NT2/D1 (cell line): ENCODE measurements around the gene ZZZ3.
"Not testable (repeated sequence)": the region's sequence is repeated elsewhere in the genome, so short reads cannot be mapped to it uniquely, and the experiment has no call there.

ENCODE experiments used
- DNase-seq: peaks from one replicate; pipeline ENCODE4 v3.0.0-alpha.2; 2011; ENCODE audit warnings: low read depth, low spot score
- H3K27me3 ChIP-seq: 2 replicates; pipeline ENCODE4 v1.6.0; 2011; ENCODE audit warnings: mild to moderate bottlenecking; ENCODE audit not compliant: insufficient read length, insufficient read depth
- H3K36me3 ChIP-seq: 2 replicates; pipeline ENCODE4 v1.6.1; 2011; ENCODE audit warnings: mild to moderate bottlenecking, low read length, mixed read lengths; ENCODE audit not compliant: insufficient read depth, insufficient read length
- H3K4me1 ChIP-seq: 2 replicates; pipeline ENCODE4 v1.5.1; 2011; ENCODE audit not compliant: insufficient read depth, insufficient read length
- H3K4me3 ChIP-seq: 2 replicates; pipeline ENCODE4 v1.5.1; 2011; ENCODE audit warnings: low read depth; ENCODE audit not compliant: insufficient read length
- H3K9ac ChIP-seq: 2 replicates; pipeline ENCODE4 v1.6.0; 2011; ENCODE audit warnings: low read depth; ENCODE audit not compliant: insufficient read length
- H3K9me3 ChIP-seq: 2 replicates; pipeline ENCODE4 v1.5.1; 2011; ENCODE audit warnings: mild to moderate bottlenecking, low read length; ENCODE audit not compliant: insufficient read depth
- SUZ12 ChIP-seq: IDR thresholded peaks from 2 replicates; pipeline ENCODE4 v1.6.1; 2011; ENCODE audit not compliant: insufficient read length, insufficient read depth; ENCODE audit errors: extremely low read depth
- YY1 ChIP-seq: IDR thresholded peaks from 2 replicates; pipeline ENCODE4 v1.6.1; 2011; ENCODE audit not compliant: insufficient read length, insufficient read depth
- ZNF274 ChIP-seq: IDR thresholded peaks from 2 replicates; pipeline ENCODE4 v1.6.1; 2011; ENCODE audit warnings: mild to moderate bottlenecking, low read depth, low read length

The ZZZ3 gene

DNA sequence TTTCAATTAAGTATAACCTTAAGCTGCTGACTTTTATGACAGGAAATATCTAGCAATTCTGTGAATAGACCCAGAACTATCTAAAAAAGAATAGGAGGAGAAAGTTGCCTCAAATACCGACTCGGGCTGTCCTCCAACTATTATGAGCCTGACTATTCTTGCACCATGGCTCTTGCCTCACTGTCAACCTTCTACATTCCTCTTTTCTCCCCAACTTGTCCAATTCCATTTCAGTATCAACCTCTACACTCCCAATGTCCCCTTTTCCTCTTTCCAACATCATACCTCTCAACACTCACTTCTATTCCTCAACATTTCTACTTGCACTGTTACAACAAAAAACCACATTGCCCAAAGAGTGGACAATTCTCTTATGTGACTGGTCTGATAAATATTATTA lies 2.3 kb downstream of the ZZZ3 start:
- no peak for DNase-seq
- H3K9me3 ChIP-seq: no peaks in the 10 kb centered on the region
- no peaks in the 10 kb centered on the region for H3K27me3 ChIP-seq
- peaks cover 9% of the 10 kb centered on the region for H3K36me3 ChIP-seq
- TF ChIP-seq YY1 (no peak), SUZ12 (no peak), ZNF274 (no peak)
- H3K4me3 ChIP-seq: no peak overlapping the region
- H3K4me1 ChIP-seq: no peaks in the 10 kb centered on the region
- H3K9ac ChIP-seq: no peak overlapping the region

GRCh38 chr1:77678660-77679610 lies 3.5 kb downstream of the ZZZ3 start:
- Histone ChIP-seq H3K9me3 (no peaks in the 10 kb centered on the region), H3K9ac (no peak overlapping the region), H3K4me1 (no peaks in the 10 kb centered on the region), H3K27me3 (no peaks in the 10 kb centered on the region), H3K36me3 (peaks cover 9% of the 10 kb centered on the region), H3K4me3 (no peak overlapping the region)
- DNase-seq: no peak
- no peak for TF ChIP-seq ZNF274
- no peak for TF ChIP-seq YY1
- no peak for TF ChIP-seq SUZ12

DNA sequence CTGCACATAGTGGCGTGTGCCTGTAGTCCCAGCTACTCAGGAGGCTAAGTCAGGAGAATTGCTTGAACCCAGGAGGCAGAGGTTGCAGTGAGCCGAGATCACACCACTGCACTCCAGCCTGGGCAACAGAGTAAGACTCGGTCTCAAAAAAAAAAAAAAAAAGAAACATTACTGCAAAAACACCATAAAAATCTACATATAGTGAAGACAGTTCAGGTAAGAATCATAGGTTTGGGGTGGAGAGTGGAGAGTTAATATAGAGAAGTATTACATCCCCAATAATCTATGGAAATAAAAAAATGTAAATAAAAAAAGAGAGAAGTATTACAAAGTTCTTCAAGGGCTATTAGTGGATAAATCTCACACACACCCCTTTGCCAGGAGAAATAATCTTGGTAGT lies 7.7 kb downstream of the ZZZ3 start:
- not testable (repeated sequence) for H3K36me3 ChIP-seq, H3K4me1 ChIP-seq, H3K9ac ChIP-seq, DNase-seq, H3K27me3 ChIP-seq, H3K4me3 ChIP-seq, H3K9me3 ChIP-seq

GRCh38 chr1:77673716-77674355 lies 8.6 kb downstream of the ZZZ3 start:
- no peaks in the 10 kb centered on the region for H3K27me3 ChIP-seq
- no peak overlapping the region for H3K4me3 ChIP-seq
- TF ChIP-seq YY1 (no peak), ZNF274 (no peak)
- no peak for DNase-seq
- H3K4me1 ChIP-seq: no peaks in the 10 kb centered on the region
- H3K9me3 ChIP-seq: no peaks in the 10 kb centered on the region
- H3K9ac ChIP-seq: no peak overlapping the region
- H3K36me3 ChIP-seq: peaks cover 4% of the 10 kb centered on the region

DNA sequence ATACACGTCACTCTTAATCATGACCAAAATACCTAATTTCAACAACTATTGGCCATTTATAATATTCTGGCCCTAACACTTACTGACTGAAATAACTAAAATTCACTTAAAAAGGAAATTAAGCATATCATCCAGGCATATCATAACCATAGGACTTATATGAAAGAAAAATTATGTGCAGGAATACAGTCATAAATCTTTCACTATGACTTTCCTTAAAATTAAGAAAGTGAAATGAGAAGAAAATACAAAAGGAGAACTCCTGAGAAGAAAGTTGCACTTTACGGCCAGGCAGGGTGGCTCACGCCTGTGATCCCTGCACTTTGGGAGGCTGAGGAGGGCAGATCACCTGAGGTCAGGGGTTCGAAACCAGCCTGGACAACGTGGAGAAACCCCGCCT lies 9.4 kb downstream of the ZZZ3 start:
- TF ChIP-seq YY1: no peak
- no peak for TF ChIP-seq SUZ12
- TF ChIP-seq ZNF274: no peak
- DNase-seq: no peak
- H3K4me1 ChIP-seq: no peaks in the 10 kb centered on the region
- no peaks in the 10 kb centered on the region for H3K9me3 ChIP-seq
- H3K27me3 ChIP-seq: no peaks in the 10 kb centered on the region
- H3K4me3 ChIP-seq: no peak overlapping the region
- H3K9ac ChIP-seq: no peak overlapping the region
- H3K36me3 ChIP-seq: peaks cover 4% of the 10 kb centered on the region

GRCh38 chr1:77672374-77672773 lies 10.1 kb downstream of the ZZZ3 start:
- H3K4me3 ChIP-seq: no peak overlapping the region
- H3K9ac ChIP-seq: no peak overlapping the region
- no peaks in the 10 kb centered on the region for H3K4me1 ChIP-seq

GRCh38 chr1:77671836-77672235 lies 10.6 kb downstream of the ZZZ3 start:
- no peak for DNase-seq
- Histone ChIP-seq H3K4me3 (no peak overlapping the region), H3K9ac (no peak overlapping the region), H3K36me3 (peaks cover 4% of the 10 kb centered on the region), H3K27me3 (no peaks in the 10 kb centered on the region), H3K9me3 (no peaks in the 10 kb centered on the region), H3K4me1 (no peaks in the 10 kb centered on the region)
- no peak for TF ChIP-seq ZNF274
- TF ChIP-seq YY1: no peak
- no peak for TF ChIP-seq SUZ12

More at GRCh38 chr1:77672374-77672773, 10.1 kb downstream of the ZZZ3 start:
- DNase-seq: no peak
- TF ChIP-seq ZNF274 (no peak), SUZ12 (no peak), YY1 (no peak)
- Histone ChIP-seq H3K27me3 (no peaks in the 10 kb centered on the region), H3K9me3 (no peaks in the 10 kb centered on the region), H3K36me3 (peaks cover 4% of the 10 kb centered on the region)
